HG03378 (cell line): ENCODE data around the gene RETREG1.
"Not testable (repeated sequence)": the region's sequence is repeated elsewhere in the genome, so short reads cannot be mapped to it uniquely, and the experiment has no call there.

Experiments used
- ATAC-seq: cut with Tn5 transposase; IDR thresholded peaks from one replicate; pipeline ENCODE4 v1.9.1; 2021; ENCODE audit warnings: mild to moderate bottlenecking, moderate library complexity; ENCODE audit not compliant: unreplicated experiment

The RETREG1 gene

DNA sequence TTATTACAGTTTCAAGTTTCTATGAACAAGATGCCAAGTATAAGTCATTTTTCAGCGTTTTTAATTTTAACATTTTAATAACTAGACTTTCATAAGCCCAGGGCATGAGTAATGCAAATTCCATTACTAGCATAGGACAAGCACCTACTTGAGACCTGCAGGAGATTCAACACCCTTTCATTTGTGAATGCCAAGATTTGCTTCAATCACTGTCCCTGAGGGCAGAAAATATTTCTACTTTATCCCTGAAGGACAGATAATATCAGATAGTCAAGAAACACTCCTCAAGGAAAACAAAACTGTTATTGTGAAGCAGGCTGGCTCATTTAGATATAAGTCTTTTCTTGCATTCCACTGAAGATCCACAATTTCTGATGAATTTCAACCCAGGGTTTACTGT, 123.5 kb downstream of the RETREG1 start:
- ATAC-seq = no peak

DNA sequence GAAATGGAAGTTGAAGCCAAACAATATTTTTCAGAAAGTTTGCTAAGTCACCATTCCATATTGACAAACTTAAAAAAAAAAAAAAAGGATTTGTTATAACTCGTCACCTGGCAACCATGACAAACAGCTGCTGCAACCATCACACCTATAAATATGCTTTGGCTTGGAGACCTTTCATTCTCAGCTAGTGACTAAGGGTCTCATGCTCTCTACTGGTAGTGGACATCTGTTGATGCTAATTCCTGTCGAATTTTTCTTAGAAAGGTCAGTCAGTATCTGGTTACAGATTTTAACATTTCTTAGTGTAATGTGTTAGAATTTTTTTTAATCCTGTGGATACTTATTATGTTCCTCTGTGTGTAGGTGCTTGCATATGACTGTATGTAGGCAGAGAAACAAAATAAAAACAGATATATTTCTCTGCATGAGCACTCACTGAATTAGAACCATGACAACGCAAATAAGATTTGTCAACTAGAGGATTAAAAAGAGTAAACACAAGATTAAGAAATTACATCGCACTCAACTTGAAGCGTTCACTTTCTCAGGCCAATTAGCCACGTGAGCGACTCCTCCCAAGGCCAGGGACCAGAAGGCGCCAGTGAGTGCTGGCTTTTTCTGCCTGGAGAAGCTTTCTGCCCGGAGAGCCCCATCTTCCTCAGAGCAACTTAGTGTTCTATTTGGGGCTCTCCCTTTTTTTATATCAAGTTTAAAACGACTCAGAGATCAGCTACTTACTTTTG, 124.2 kb downstream of the RETREG1 start:
- ATAC-seq = no peak

DNA sequence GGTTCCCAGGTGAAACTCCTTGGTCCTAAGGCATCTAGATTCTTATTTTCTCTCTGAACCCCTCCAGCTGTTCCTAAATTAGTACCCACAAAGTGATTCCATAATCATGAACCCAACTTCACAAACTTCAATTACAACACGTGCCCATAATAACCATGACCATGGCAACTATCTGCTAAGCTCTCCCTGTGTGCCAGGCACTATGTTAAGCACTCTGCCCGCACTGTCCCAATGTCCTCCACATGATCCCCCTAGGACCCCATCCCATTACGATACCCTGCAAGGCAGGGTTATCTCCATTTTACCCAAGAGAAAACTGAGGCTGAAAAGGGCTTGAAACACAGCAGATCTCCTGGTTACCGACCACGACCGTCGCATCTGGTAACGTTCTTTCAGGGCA, 125.9 kb downstream of the RETREG1 start:
- no peak for ATAC-seq

GRCh38 chr5:16489322-16489791, 127.4 kb downstream of the RETREG1 start:
- peak; percentile 84 for ATAC-seq

GRCh38 chr5:16487456-16487855, 129.3 kb downstream of the RETREG1 start:
- ATAC-seq = no peak

DNA sequence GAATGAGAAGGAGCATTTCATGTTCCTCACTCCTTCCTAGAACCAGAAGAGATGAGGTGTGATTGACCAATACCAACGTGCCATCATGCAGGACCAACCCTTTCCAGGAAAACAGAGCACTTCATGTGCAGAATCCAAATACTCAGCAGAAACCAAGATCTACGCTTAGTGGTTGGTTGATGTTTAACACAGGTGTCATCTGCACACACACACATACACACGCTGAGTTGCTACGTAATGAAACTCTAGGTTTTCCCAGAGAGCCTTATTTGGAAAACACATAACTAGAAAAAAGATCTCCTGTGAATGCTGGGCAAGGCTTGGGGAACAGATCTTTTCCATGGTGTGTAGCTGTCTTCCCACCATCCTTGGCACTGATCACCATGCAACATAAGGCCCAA, 130.1 kb downstream of the RETREG1 start:
- ATAC-seq = no peak

DNA sequence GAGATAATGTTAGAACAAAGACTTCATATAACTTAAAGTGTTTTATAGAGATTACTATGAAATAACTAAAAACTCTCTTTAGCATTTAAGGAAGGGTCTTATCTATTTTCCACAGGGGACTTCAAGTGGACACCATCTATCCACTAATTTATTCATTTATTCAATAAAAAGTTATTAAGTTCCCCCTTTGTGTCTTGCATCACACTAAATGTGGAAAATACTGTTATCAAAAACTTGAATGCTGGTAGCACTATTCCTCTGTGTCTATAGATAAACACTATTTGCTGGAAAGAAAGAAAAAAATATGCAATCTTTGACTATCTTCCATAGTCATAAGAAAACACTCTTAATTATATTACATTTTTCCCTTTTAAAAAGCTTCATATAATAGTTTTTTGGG, 131.1 kb downstream of the RETREG1 start:
- no peak for ATAC-seq

DNA sequence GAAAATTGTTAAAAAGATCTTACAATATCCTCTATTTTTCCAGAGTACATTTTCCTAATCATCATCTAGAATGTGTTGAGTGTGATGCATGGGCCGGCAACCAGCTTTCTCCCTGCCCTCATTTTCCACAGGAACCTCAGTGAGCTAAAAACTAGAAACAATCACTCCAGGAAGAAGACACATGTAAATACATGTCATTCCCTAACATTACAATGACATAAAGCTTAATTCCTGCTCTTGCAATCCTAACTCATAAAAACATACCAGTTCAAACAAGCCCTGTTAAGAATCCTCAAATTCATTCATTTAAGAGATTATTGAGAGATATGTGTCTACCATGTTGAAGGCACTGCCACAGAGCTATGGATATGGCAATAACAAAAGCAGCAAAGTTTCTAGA, 132.7 kb downstream of the RETREG1 start:
- ATAC-seq = no peak

- ATAC-seq = no peak
Measured at GRCh38 chr5:16483361-16483760, 133.4 kb downstream of the RETREG1 start.

DNA sequence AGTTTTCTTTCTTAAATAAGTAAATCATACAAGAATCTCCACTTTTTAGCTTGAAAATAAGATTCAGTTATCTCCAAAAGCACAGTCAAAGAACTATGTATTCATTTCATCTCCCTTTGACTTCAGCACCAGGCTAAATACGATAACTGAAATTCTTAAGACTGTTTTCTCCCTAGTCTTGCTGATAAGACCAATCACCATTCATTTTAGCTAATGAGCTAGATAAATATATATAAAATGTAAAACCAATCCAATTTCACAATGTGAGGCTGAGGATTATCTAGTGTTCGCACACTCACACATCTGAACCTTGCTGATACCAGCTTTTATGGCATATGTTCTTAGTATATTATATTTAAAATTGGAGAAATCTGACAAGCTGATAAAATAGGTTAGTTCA, 133.9 kb downstream of the RETREG1 start:
- no peak for ATAC-seq

DNA sequence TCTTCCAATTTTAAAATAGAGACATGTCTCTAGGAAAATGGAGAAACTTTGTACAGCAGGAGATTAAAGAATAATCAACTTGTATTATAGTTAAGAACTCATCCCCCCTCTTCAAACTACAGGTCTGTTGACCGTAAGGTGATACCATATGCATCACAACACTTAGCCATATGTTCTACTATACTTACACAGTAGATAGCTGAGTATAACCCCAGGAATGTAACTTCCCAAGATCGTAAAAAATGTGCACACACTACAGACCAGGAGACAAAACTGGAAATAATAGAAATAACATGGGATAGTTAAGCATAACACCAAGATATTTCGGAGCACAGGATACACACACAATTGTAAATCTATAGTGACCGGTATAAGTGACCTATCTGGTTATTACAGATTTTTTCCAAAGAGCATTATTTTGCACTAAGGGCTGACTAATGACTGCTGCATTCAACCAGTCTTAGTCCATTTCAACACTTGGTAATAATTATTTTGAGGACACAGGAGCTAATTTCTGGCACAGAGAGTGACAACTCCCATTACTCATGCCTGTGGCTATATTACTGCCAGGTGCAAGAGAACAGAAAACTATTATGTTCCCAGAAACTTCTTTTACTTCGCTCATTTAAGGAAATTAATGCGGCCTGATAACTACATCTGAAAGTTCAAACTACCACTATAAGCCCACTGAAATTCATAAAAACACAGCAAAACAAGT, 135.8 kb downstream of the RETREG1 start:
- no peak for ATAC-seq

DNA sequence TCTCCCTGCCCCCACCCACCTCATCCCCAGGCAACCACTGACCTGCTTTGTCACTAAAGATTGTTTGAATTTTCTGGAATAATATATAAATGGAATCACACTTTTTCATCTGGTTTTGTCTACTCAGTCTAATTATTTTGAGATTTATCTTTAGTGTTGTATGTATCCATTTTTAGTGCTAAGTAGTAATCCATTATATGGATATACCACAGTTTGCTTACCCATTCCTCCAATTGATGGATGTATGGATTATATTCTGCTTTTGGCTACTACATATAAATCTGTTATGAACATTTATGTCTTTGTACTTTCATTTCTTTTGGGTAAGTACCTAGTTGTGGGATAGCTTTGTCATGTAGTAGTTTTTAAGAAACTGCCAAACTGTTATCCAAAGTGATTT, 136.7 kb downstream of the RETREG1 start:
- no peak for ATAC-seq

DNA sequence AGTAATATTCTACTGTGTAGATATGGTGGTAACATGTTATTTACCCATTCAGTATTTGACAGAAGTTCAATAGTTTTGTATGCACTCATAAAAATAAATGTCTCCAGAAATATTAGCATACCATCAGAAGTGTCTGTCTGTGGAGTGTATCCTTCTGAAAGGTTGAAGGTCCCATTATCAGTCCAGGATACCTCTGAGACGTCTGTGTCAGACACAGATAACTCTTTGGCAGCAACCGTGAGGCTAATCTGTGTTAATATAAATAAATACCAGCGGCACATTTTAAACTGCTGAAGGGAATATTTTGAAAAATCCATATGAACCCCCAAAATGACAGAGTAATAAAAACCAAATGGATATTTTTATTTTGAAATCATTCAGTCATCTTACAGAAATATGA, 139.3 kb downstream of the RETREG1 start:
- no peak for ATAC-seq

GRCh38 chr5:16476417-16476816, 140.4 kb downstream of the RETREG1 start:
- ATAC-seq = not testable (repeated sequence)

- ATAC-seq = no peak
Measured at GRCh38 chr5:16471387-16471786, 145.4 kb downstream of the RETREG1 start.

DNA sequence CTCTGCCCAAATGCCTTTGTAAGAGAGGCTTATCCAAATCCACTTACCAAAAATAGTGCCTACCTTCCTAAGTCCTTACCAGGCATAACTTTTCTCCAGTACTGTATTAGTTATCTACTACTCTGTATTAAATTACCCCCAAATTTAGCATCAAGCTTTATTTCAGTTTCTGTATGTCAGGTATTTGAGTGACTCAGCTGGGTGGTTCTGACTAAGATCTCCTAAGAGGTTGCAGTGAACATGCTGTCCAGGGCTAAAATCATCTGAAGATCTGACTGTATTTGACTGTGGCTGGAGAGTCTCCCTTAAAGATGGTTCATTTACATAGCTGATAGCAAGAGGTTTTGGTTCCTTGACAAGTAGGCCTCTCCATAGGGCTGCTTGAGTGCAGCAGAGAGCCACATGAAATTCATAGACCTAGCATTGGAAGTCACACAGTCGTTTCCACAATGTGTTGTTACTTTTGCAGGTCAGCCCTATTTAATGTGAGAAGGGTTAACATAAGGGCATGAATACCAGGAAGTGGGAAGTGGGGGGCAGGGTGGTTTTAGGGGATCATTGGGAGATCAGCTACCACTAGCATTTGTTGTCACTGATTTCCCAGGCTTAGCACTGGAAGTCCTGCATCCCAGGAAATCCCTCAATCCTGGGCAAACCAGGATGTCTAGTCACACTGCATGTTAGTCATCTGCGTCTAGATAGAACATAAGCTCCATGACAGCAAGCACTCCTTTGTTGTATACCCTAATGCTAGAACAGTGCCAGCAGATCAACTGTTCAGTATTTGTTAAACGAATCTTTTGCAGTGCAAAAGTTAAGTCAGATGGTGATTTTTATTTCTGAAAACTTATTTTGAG, 149.2 kb downstream of the RETREG1 start:
- peak; percentile 87 for ATAC-seq

DNA sequence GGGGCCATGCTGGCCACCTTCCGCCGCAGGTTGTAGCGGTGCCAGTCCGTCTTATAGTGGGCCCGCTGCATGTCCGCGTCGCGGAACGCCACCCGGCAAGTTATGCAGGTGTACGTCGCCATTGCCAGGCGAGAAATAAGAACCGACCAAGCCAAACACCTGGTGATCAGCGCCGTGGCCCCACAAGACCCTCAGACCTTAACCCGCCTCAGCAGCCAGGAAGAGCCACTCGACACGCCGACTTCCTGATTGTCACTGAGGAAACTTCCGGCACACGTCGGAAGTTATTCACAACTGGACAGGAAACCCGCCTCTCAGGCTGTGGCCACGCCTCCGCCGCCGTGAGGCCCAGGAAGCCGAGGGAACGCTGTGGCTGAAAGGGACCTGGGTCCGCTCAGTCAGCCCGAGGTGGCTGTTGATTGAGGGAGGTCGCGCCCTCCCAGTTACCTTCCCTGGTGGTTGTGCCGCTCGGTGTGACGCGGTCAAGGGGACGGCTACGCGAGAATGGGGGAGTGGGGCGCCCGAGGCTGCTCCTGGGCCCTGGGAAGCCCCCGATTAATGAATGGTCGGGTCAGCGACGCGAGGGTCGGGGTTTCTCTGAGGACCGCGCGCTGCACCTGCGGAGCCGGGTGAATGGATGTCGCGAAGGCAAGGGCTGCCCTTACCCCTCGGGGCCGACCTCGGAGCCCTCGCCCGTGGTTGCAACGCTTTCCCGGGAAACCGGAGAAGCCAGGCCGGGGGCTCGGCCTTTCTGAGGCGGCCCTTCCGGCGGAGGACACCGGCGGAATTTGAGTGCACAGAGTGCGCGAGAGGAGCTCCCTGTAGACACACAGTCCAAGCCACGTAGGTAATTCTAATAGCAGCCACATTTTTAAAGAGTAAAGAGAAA, 151.0 kb downstream of the RETREG1 start, which contains the start of gene ZNF622:
Gene ZNF622, minus strand, starts transcription at position 257 of the 889 bp plus-strand sequence. Its CDS starts 135 bp downstream, at position 122.
- peak; percentile 80 for ATAC-seq

DNA sequence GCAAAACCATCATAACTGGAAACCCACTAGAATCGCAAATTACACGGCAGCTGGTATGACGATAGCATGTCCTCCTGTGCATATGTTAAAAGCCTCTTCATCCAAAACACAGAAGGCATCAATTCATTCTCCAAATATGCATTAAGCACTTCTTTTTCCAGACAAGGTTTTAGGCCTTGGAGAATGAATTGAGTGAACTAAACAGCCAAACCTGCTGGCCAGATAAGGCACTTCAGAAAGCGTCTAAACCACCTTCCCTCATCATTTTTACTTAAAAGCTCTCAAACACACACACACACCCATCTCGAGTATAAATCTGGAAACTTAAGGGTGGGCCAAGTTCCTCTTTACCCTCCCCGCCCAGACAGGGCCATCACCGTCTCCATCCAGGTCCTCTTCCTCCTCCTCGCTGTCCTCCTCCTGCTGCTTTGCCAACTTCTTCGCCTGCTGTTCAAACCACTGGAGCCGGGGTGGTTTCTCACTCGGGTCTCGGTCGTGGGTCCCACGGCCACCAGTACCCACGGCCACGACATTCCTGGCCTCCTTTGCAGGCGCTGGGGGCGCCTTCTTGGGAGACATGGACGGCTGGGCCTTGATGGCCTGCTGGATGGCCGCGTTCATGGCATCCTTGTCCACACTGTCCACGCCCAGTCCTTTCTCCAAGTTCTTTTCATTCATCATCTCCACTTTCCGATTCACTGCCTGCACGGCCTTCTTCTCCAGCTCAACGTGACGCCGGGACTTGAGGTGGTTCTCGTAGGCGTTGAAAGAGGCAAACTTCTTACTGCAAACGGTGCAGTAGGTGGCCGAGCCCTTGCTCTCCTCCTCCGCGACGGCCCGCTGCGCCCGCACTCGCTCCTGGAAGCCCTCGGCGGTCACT, 151.9 kb downstream of the RETREG1 start:
- no peak for ATAC-seq

- ATAC-seq = no peak
Measured at GRCh38 chr5:16464231-16464630, 152.6 kb downstream of the RETREG1 start.
